DND-41 (cell line): ENCODE data around the gene APCDD1L.

ENCODE experiments used
- ATAC-seq: fragments of 200-7000 bp; cut with Tn5 transposase; 3 replicates; pipeline ENCODE4 v1.9.1; 2021; ENCODE audit warnings: low read depth; ENCODE audit not compliant: insufficient read depth
- DNase-seq: peaks from one replicate; pipeline ENCODE4 v3.0.0-alpha.2; 2020
- H2AFZ ChIP-seq: 2 replicates; pipeline ENCODE4 v1.6.0; 2012; ENCODE audit warnings: low read depth, low read length
- H3K27ac ChIP-seq: 2 replicates; pipeline ENCODE4 v1.5.1; 2012; ENCODE audit warnings: low read length, inconsistent platforms
- H3K27me3 ChIP-seq: fragments of 200-600 bp; sonication (generic); 2 replicates; pipeline ENCODE4 v1.6.0; 2012; ENCODE audit warnings: low read length, mild to moderate bottlenecking, inconsistent platforms; ENCODE audit not compliant: insufficient read depth, poor library complexity
- H3K36me3 ChIP-seq: 2 replicates; pipeline ENCODE4 v1.5.1; 2012; ENCODE audit warnings: low read length, inconsistent platforms; ENCODE audit not compliant: insufficient read depth
- H3K4me1 ChIP-seq: 2 replicates; pipeline ENCODE4 v1.5.1; 2012; ENCODE audit warnings: mild to moderate bottlenecking, low read length; ENCODE audit not compliant: insufficient read depth
- H3K4me2 ChIP-seq: 2 replicates; pipeline ENCODE4 v1.6.0; 2012; ENCODE audit warnings: mild to moderate bottlenecking, moderate library complexity, low read length, inconsistent platforms; ENCODE audit not compliant: insufficient read depth
- H3K4me3 ChIP-seq, 2 experiments: fragments of 200-600 bp in 1 of 2; shearing (Covaris generic) in 1 of 2; 2 replicates each; pipeline ENCODE4 v1.5.1; 2012 to 2016; ENCODE audit warnings: inconsistent platforms in 2 of 2, low read length in 2 of 2, mild to moderate bottlenecking in 2 of 2, low read depth in 1 of 2, moderate library complexity in 1 of 2
- H3K79me2 ChIP-seq: 2 replicates; pipeline ENCODE4 v1.6.0; 2012; ENCODE audit warnings: low read length, inconsistent platforms; ENCODE audit not compliant: insufficient read depth
- H3K9ac ChIP-seq: 2 replicates; pipeline ENCODE4 v1.6.0; 2012; ENCODE audit warnings: low read depth, mild to moderate bottlenecking, inconsistent platforms, low read length, moderate library complexity
- H3K9me3 ChIP-seq: 2 replicates; pipeline ENCODE4 v1.5.1; 2012; ENCODE audit warnings: low read length, moderate library complexity, mild to moderate bottlenecking, inconsistent platforms; ENCODE audit not compliant: insufficient read depth, severe bottlenecking
- H4K20me1 ChIP-seq: 2 replicates; pipeline ENCODE4 v1.6.0; 2012; ENCODE audit warnings: low read length; ENCODE audit not compliant: insufficient read depth
- CTCF ChIP-seq: IDR thresholded peaks from 2 replicates; pipeline ENCODE4 v1.5.1; 2012; ENCODE audit warnings: borderline replicate concordance, low read length, moderate library complexity, mild to moderate bottlenecking; ENCODE audit not compliant: poor library complexity, severe bottlenecking; ENCODE audit errors: extremely low read depth
- EZH2 ChIP-seq: IDR thresholded peaks from 3 replicates; pipeline ENCODE4 v1.6.1; 2012; ENCODE audit warnings: borderline replicate concordance, low read depth, mild to moderate bottlenecking, moderate library complexity, low read length, inconsistent platforms; ENCODE audit not compliant: severe bottlenecking

APCDD1L gene

GRCh38 chr20:58497076-58497641 lies 18.0 kb downstream of the APCDD1L start:
- Histone ChIP-seq H3K27me3 (no peaks in the 10 kb centered on the region), H3K27ac (no peak overlapping the region), H3K4me1 (no peaks in the 10 kb centered on the region), H3K36me3 (no peaks in the 10 kb centered on the region), H3K9ac (no peak overlapping the region), H2AFZ (no peak overlapping the region), H3K79me2 (no peaks in the 10 kb centered on the region), H3K9me3 (peaks cover 4% of the 10 kb centered on the region), H3K4me2 (no peak overlapping the region), H4K20me1 (no peaks in the 10 kb centered on the region), H3K4me3 (no peak overlapping the region)
- no peak for ATAC-seq
- no peak for DNase-seq
- TF ChIP-seq EZH2 (no peak), CTCF (no peak)

- Histone ChIP-seq H3K4me1 (no peaks in the 10 kb centered on the region), H3K27me3 (no peaks in the 10 kb centered on the region), H3K79me2 (no peaks in the 10 kb centered on the region), H2AFZ (no peak overlapping the region), H3K36me3 (no peaks in the 10 kb centered on the region), H4K20me1 (no peaks in the 10 kb centered on the region), H3K9ac (no peak overlapping the region), H3K4me3 (no peak overlapping the region), H3K4me2 (no peak overlapping the region), H3K9me3 (peaks cover 3% of the 10 kb centered on the region), H3K27ac (no peak overlapping the region)
- ATAC-seq (no peak), DNase-seq (no peak)
- TF ChIP-seq EZH2, result no peak
- no peak for TF ChIP-seq CTCF
Measured at GRCh38 chr20:58496429-58496769, 18.8 kb downstream of the APCDD1L start.

- Histone ChIP-seq H3K79me2 (no peaks in the 10 kb centered on the region), H3K27me3 (no peaks in the 10 kb centered on the region), H3K9ac (no peak overlapping the region), H3K27ac (no peak overlapping the region), H2AFZ (no peak overlapping the region), H3K4me3 (no peak overlapping the region), H4K20me1 (no peaks in the 10 kb centered on the region), H3K4me2 (no peak overlapping the region), H3K36me3 (no peaks in the 10 kb centered on the region), H3K9me3 (no peaks in the 10 kb centered on the region), H3K4me1 (no peaks in the 10 kb centered on the region)
- no peak for ATAC-seq
- TF ChIP-seq CTCF (no peak), EZH2 (no peak)
- no peak for DNase-seq
Measured at GRCh38 chr20:58495623-58496428, 19.4 kb downstream of the APCDD1L start.
